Ovary (tissue), 1 donor: ENCODE data around the gene NDUFA3.

Experiments
- EP300 ChIP-seq: sonication (generic); formaldehyde crosslinking; IDR thresholded peaks from one replicate; pipeline ENCODE4 v1.6.1; 2017; ENCODE audit warnings: antibody characterized with exemption
- POLR2A ChIP-seq: fragments of 450-650 bp; IDR thresholded peaks from one replicate; pipeline ENCODE4 v1.6.1; 2017; ENCODE audit warnings: antibody characterized with exemption, mild to moderate bottlenecking, moderate library complexity

- no peak for TF ChIP-seq POLR2A
- TF ChIP-seq EP300: no peak
These were observed 43.0 kb downstream of the NDUFA3 start for GRCh38 chr19:54145541-54146158.
